ENCODE results near the gene ATP2B3. TPM values are rescaled to one million over a fixed set of nuclear protein-coding genes. Genes with fewer than 3 reads are reported as not detected.

ATP2B3 gene
- total and polyA plus RNA-seq, 2 experiments from 2014 or later = 0.21 to 0.42 TPM

DNA sequence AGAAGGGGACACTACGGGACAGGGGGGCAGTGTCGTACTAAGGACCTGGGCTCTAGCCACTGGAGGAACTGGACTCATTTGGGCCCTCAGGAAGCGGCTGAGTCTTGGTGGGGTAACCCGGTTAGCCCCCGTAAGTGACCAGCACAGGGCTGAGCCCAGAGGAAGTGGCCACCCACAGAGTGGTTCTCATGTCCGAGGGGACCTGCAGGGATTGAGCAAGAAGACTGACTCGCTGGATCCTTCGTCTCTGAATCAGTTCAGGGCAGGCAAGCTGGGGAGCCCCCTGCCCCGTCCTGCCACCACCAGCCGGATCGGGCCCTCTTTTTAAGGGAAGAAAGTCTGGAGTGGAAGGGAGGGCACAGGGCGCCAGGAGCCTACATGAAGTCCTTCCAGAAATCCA is 23.4 kb upstream of the ATP2B3 start:
- Histone ChIP-seq H3K27ac (no peak overlapping the region), H3K27me3 (no peaks in the 10 kb centered on the region), H3K36me3 (no peaks in the 10 kb centered on the region), H3K4me3 (no peak overlapping the region), H3K9me3 (ENCODE audit: low read depth) (no peaks in the 10 kb centered on the region), H3K4me1 (ENCODE audit: low read depth) (no peaks in the 10 kb centered on the region)
- no peak for DNase-seq (ENCODE audit: low read depth in 1 of 2, low spot score in 1 of 2)
- TF ChIP-seq, protein P1, sequence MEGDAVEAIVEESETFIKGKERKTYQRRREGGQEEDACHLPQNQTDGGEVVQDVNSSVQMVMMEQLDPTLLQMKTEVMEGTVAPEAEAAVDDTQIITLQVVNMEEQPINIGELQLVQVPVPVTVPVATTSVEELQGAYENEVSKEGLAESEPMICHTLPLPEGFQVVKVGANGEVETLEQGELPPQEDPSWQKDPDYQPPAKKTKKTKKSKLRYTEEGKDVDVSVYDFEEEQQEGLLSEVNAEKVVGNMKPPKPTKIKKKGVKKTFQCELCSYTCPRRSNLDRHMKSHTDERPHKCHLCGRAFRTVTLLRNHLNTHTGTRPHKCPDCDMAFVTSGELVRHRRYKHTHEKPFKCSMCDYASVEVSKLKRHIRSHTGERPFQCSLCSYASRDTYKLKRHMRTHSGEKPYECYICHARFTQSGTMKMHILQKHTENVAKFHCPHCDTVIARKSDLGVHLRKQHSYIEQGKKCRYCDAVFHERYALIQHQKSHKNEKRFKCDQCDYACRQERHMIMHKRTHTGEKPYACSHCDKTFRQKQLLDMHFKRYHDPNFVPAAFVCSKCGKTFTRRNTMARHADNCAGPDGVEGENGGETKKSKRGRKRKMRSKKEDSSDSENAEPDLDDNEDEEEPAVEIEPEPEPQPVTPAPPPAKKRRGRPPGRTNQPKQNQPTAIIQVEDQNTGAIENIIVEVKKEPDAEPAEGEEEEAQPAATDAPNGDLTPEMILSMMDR (IDR thresholded peaks at IDR 0.05; ENCODE audit: low read depth, low read length) = no peak

GRCh38 chrX:153494541-153495361 is 22.7 kb upstream of the ATP2B3 start, which contains the start of gene BGN:
Gene BGN (plus strand): TSS chrX:153494980. CDS start chrX:153504632, 9,652 bp downstream.
- Histone ChIP-seq H3K4me1 (ENCODE audit: low read depth) (no peaks in the 10 kb centered on the region), H3K27ac (no peak within 1 kb of the TSS), H3K4me3 (no peak within 1 kb of the TSS), H3K36me3 (no peaks in the 10 kb centered on the region), H3K27me3 (no peaks in the 10 kb centered on the region), H3K9me3 (ENCODE audit: low read depth) (no peaks in the 10 kb centered on the region)
- TF ChIP-seq, protein P1 (IDR thresholded peaks at IDR 0.05; ENCODE audit: low read depth, low read length) = peak; percentile 48
- peak; percentile 44 to 82 for DNase-seq (ENCODE audit: low read depth in 1 of 2, low spot score in 1 of 2)

- Histone ChIP-seq H3K4me3 (no peak overlapping the region), H3K4me1 (ENCODE audit: low read depth) (no peaks in the 10 kb centered on the region), H3K27ac (no peak overlapping the region), H3K9me3 (ENCODE audit: low read depth) (no peaks in the 10 kb centered on the region), H3K27me3 (no peaks in the 10 kb centered on the region), H3K36me3 (no peaks in the 10 kb centered on the region)
- TF ChIP-seq, protein P1 (IDR thresholded peaks at IDR 0.05; ENCODE audit: low read depth, low read length) = no peak
- DNase-seq (ENCODE audit: low read depth in 1 of 2, low spot score in 1 of 2) = peak in 1 of 2 donors; percentile 62
Observed at GRCh38 chrX:153495362-153495751, 22.1 kb upstream of the ATP2B3 start.

- Histone ChIP-seq H3K4me3 (no peak overlapping the region), H3K9me3 (ENCODE audit: low read depth) (no peaks in the 10 kb centered on the region), H3K4me1 (ENCODE audit: low read depth) (no peaks in the 10 kb centered on the region), H3K27me3 (no peaks in the 10 kb centered on the region), H3K27ac (no peak overlapping the region), H3K36me3 (no peaks in the 10 kb centered on the region)
- TF ChIP-seq, protein P1 (IDR thresholded peaks at IDR 0.05; ENCODE audit: low read depth, low read length) = no peak
- no peak for DNase-seq (ENCODE audit: low read depth in 1 of 2, low spot score in 1 of 2)
Observed at GRCh38 chrX:153495903-153496589, 21.4 kb upstream of the ATP2B3 start.

- Histone ChIP-seq H3K27me3 (no peaks in the 10 kb centered on the region), H3K4me3 (no peak overlapping the region), H3K36me3 (no peaks in the 10 kb centered on the region), H3K4me1 (ENCODE audit: low read depth) (no peaks in the 10 kb centered on the region), H3K27ac (no peak overlapping the region), H3K9me3 (ENCODE audit: low read depth) (no peaks in the 10 kb centered on the region)
- TF ChIP-seq, protein P1 (IDR thresholded peaks at IDR 0.05; ENCODE audit: low read depth, low read length) = no peak
- no peak for DNase-seq (ENCODE audit: low read depth in 1 of 2, low spot score in 1 of 2)
Observed at GRCh38 chrX:153496590-153496959, 20.9 kb upstream of the ATP2B3 start.
